SKM-1 (cell line): Measurements from ENCODE around the gene CEMIP2.

Experiments used
- DNase-seq: peaks from one replicate; lab custom pipeline; 2025; ENCODE audit not compliant: unreplicated experiment; lab: John Stamatoyannopoulos, UW

CEMIP2 gene

GRCh38 chr9:71770170-71770569 lies 1.9 kb upstream of the CEMIP2 start:
- no peak for DNase-seq

- no peak for DNase-seq
Measured at GRCh38 chr9:71769175-71770161, 1.2 kb upstream of the CEMIP2 start.

GRCh38 chr9:71767776-71768321 lies 464 bp downstream of the CEMIP2 start:
- DNase-seq = no peak

- DNase-seq = no peak
Measured at GRCh38 chr9:71767163-71767775, 1.0 kb downstream of the CEMIP2 start.

GRCh38 chr9:71766663-71767062 lies 1.6 kb downstream of the CEMIP2 start:
- no peak for DNase-seq

- DNase-seq = no peak
Measured at GRCh38 chr9:71765693-71766092, 2.6 kb downstream of the CEMIP2 start.

GRCh38 chr9:71764891-71765290 lies 3.4 kb downstream of the CEMIP2 start:
- no peak for DNase-seq

- DNase-seq = no peak
Measured at GRCh38 chr9:71764463-71764862, 3.9 kb downstream of the CEMIP2 start.

GRCh38 chr9:71763832-71764231 lies 4.5 kb downstream of the CEMIP2 start:
- no peak for DNase-seq

- DNase-seq = no peak
Measured at GRCh38 chr9:71762900-71763653, 5.2 kb downstream of the CEMIP2 start.

- no peak for DNase-seq
Measured at GRCh38 chr9:71761938-71762353, 6.4 kb downstream of the CEMIP2 start.

GRCh38 chr9:71760901-71761300 lies 7.4 kb downstream of the CEMIP2 start:
- no peak for DNase-seq

- no peak for DNase-seq
Measured at GRCh38 chr9:71758785-71759184, 9.5 kb downstream of the CEMIP2 start.

- DNase-seq = no peak
Measured at GRCh38 chr9:71758277-71758676, 10.0 kb downstream of the CEMIP2 start.

GRCh38 chr9:71756753-71757152 lies 11.6 kb downstream of the CEMIP2 start:
- DNase-seq = no peak

GRCh38 chr9:71755869-71756268 lies 12.4 kb downstream of the CEMIP2 start:
- DNase-seq = no peak

GRCh38 chr9:71755230-71755629 lies 13.1 kb downstream of the CEMIP2 start:
- no peak for DNase-seq

- DNase-seq = no peak
Measured at GRCh38 chr9:71754151-71754550, 14.2 kb downstream of the CEMIP2 start.

GRCh38 chr9:71752928-71753327 lies 15.4 kb downstream of the CEMIP2 start:
- no peak for DNase-seq

- no peak for DNase-seq
Measured at GRCh38 chr9:71752352-71752751, 16.0 kb downstream of the CEMIP2 start.

- DNase-seq = no peak
Measured at GRCh38 chr9:71748280-71748743, 20.0 kb downstream of the CEMIP2 start.
